GM18867 (cell line): ENCODE measurements around the gene RMND5A.

Experiments
- ATAC-seq: cut with Tn5 transposase; IDR thresholded peaks from one replicate; pipeline ENCODE4 v1.9.1; 2021; ENCODE audit warnings: mild to moderate bottlenecking, moderate library complexity; ENCODE audit not compliant: unreplicated experiment

Gene RMND5A

GRCh38 chr2:86760371-86760770 is 40.3 kb downstream of the RMND5A start:
- ATAC-seq: no peak

- no peak for ATAC-seq
Measured at GRCh38 chr2:86764661-86765309, 44.7 kb downstream of the RMND5A start.

GRCh38 chr2:86765310-86765695 is 45.2 kb downstream of the RMND5A start:
- ATAC-seq: no peak

GRCh38 chr2:86768189-86768949 is 48.3 kb downstream of the RMND5A start:
- no peak for ATAC-seq

GRCh38 chr2:86769838-86770237 is 49.7 kb downstream of the RMND5A start:
- ATAC-seq: no peak

- no peak for ATAC-seq
Measured at GRCh38 chr2:86770816-86771301, 50.8 kb downstream of the RMND5A start.

GRCh38 chr2:86772611-86773010 is 52.5 kb downstream of the RMND5A start:
- no peak for ATAC-seq

- ATAC-seq: no peak
Measured at GRCh38 chr2:86774862-86775261, 54.8 kb downstream of the RMND5A start.

GRCh38 chr2:86775338-86775737 is 55.2 kb downstream of the RMND5A start:
- no peak for ATAC-seq

GRCh38 chr2:86776532-86776931 is 56.4 kb downstream of the RMND5A start:
- ATAC-seq: no peak

GRCh38 chr2:86778957-86779356 is 58.9 kb downstream of the RMND5A start:
- no peak for ATAC-seq

- no peak for ATAC-seq
Measured at GRCh38 chr2:86779971-86780370, 59.9 kb downstream of the RMND5A start.

GRCh38 chr2:86781363-86781762 is 61.3 kb downstream of the RMND5A start:
- no peak for ATAC-seq

GRCh38 chr2:86782748-86783147 is 62.7 kb downstream of the RMND5A start:
- ATAC-seq: no peak

- ATAC-seq: peak; percentile 98
Measured at GRCh38 chr2:86783615-86784339, 63.7 kb downstream of the RMND5A start.

- no peak for ATAC-seq
Measured at GRCh38 chr2:86785456-86785855, 65.4 kb downstream of the RMND5A start.

- ATAC-seq: no peak
Measured at GRCh38 chr2:86786001-86786536, 66.0 kb downstream of the RMND5A start.

- no peak for ATAC-seq
Measured at GRCh38 chr2:86787736-86788135, 67.6 kb downstream of the RMND5A start.

- ATAC-seq: no peak
Measured at GRCh38 chr2:86788165-86788564, 68.1 kb downstream of the RMND5A start.

GRCh38 chr2:86788881-86789686 is 69.0 kb downstream of the RMND5A start:
- ATAC-seq: no peak

- no peak for ATAC-seq
Measured at GRCh38 chr2:86789687-86790133, 69.6 kb downstream of the RMND5A start.
